Activated CD8-positive, alpha-beta memory T cell treated with anti-CD3 and anti-CD28 coated beads for 36 hours (primary cell): Measurements from ENCODE around the gene FBXW10B. TPM values are rescaled to one million over a fixed set of nuclear protein-coding genes. Genes with fewer than 3 reads are reported as not detected.
"Not testable (repeated sequence)": the region's sequence is repeated elsewhere in the genome, so short reads cannot be mapped to it uniquely, and the experiment has no call there.

Experiments used
- CTCF ChIA-PET: fragments of 350-600 bp; sonication (Branson Sonifier 250); formaldehyde crosslinking; loops from one replicate; lab custom pipeline; 2021; ENCODE audit warnings: antibody characterized with exemption; lab: Charles Lee
- POLR2A ChIA-PET: fragments of 350-600 bp; sonication (Branson Sonifier 250); formaldehyde crosslinking; loops from one replicate; lab custom pipeline; 2021; ENCODE audit warnings: antibody characterized with exemption; lab: Charles Lee
- total RNA-seq, 2 experiments: library from RNA; stranded (reverse); gene quantifications; one replicate each; pipeline ENCODE4 v1.2.3, GENCODE V29; 2021

The FBXW10B gene
- total RNA-seq, 2 experiments from 2014 or later, result 0.46 to 1.0 TPM

DNA sequence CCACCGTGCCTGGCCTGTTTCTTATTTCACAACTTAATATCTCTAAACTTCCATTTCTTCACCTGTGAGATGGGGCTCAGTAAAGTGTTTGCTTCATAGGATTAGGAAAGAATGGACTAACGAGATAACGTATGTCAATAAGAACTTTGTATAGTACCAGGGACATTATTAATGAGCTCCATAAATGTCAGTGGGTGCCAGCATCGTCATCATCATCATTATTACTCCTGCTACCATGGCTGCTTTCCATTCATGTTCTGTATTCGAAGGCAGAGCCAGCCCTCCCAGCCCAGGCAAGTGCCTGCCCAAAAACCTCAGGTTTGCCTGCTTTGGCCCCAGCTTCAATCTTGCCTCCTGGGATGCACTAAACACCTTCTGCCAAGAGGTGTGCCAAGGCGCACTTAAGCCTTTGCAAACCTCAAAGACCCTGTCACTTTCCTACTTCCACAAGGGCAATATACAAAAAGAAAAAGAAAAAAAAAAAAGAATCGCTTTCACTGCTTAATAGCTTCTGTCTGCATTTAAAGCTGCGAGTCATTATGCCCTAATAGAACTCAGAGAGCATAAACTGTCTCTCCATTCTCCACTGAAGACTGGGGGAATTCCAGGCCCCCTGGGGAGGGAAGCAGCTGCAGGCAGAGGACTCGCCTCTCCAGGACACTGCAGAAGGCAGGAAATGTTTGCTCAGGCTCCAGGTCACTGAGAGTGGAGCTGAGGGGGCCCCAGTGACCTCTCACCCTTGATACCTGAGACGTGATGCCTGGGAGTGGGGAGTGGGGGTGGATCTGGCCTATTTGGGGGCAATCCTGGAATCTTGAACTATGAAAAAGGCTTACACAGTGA, 25.8 kb upstream of the FBXW10B start:
- POLR2A ChIA-PET, CTCF ChIA-PET: not testable (repeated sequence)

DNA sequence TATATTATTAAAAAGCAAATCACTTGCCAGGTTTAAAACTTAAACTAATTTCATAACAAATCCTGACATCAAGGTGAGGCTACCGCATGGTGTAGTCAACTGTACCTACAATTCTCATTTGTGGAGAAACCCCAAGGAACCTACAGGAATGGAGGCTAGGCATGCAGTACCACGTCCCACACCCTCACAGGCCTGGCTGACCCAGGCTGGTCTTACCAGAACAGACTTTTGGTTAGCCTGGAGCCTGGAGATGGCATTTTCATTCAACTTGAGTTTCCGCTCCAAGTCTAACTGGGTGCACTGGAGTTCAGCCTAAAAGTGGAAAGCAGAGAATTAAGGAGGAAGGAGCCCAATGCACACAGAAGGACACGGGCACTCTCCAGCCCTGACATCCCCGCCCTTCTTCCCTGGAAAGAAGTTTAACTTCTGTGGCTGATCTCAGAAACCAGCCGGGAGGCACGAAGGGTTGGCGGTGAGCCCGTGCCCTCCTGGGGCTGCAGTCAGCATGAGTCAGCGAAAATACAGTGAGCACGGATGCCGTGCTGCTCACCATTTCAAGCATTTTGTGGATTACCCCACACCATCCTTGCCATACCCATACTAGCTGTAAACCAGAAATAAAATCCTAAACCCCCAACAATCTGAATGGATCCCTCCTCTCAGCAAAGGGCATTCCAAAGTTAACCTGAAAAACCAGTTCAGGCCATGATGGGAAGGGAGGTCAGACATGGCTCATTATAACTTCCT, 23.2 kb upstream of the FBXW10B start:
- CTCF ChIA-PET, POLR2A ChIA-PET: not testable (repeated sequence)

DNA sequence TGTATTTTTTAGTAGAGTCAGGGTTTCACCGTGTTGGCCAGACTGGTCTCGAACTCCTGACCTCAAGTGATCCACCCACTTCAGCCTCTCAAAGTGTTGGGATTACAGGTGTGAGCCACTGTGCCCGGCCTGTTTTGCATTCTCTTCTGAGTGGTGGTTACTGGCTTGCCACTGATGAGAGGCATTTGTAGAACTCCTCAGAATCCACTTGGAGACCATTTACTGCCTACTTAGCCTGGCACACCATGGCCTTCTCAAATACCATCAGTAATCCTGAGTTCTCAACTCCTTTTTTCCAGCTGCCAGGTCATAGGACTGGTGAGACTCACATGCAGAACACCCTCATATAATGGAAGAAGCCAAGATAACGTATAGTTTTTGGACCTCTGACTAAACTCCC, 22.5 kb upstream of the FBXW10B start:
- CTCF ChIA-PET, POLR2A ChIA-PET: not testable (repeated sequence)

DNA sequence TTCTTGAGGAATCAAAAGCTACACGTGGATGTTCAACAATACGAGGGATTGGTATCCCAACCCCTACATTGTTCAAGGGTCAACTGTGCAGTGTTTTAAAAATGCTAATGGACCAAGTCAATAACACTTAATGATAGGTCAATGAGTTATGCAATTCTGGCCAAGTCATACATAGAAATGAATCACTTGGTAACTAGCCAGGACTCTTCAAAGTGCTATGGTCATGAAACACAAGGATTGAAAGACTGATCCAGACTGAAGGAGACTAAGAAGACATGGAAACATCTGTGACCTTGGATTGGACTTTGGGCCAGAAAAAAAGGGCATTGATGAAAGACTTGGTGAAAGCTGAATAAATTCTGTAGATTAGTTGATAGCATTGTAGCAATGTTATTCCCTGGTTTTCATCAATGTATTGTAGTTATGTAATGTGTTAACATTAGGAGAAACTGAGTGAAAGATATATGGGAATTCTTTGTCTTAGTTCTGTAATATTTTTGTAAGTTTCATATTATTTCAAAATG, 11.5 kb upstream of the FBXW10B start:
- CTCF ChIA-PET, POLR2A ChIA-PET: not testable (repeated sequence)

DNA sequence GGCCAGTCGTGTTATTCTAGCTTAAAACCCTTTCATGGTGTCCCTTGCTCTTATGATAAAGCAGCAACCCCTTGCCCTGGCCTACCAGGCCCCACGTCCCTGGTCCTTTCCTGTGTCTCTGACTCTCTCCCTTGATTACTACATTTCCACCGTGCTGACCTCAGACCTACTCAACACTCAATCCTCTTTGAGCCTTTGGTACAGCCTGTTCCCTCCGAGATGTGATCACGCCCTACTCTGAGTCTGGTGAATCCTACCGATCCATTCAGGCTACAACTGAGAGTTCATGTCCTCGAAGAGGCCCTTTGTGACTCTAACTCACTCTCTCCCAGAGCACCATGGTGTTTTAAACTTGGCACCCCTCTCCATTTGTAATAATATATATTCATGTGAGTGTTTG, 10.5 kb upstream of the FBXW10B start:
- CTCF ChIA-PET, POLR2A ChIA-PET: not testable (repeated sequence)

DNA sequence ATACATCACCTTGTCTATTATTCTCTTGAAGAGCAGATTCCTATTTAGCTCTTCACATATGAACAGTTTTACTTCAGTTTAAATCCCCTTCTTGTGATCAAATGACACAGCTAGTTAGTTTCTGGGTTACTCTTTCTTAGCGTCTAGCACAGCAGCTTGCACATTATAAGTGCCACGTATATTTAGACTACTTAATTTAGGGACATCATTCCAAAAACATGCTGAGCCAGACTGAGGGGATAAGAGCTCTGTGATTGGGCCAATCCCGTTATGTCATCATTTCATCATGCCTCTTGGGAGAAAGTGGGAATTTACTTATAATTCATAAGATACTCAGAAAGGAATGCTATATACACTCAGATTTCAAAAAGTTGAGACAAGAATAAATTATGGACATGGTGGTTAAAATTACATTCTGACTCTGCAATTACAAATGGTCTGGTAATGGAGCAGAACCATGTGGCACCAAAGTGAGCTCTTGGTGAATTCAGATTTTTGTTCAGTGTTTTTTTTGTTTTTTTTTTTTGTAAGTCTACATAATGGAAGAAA, 4.2 kb upstream of the FBXW10B start:
- CTCF ChIA-PET, POLR2A ChIA-PET: not testable (repeated sequence)

DNA sequence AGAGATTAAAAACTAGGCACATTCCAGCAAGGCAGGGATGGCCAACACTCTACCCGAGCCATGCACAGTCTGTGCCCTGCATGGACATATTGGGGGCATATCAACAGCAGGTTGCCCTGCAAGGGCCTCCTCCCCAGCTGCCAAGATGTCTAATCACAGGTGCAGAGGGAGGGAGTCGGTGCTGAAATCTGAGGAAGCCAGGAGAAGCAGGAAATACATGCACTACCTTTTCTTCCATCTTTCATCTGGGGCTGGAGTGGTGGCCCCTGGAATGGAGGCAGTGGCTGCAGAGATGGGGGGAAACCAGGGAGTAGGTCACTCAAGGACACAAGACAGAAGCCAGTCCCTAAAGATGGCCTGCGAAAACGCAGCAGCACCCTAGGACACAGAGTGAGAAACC, 3.8 kb upstream of the FBXW10B start:
- CTCF ChIA-PET, POLR2A ChIA-PET: not testable (repeated sequence)

DNA sequence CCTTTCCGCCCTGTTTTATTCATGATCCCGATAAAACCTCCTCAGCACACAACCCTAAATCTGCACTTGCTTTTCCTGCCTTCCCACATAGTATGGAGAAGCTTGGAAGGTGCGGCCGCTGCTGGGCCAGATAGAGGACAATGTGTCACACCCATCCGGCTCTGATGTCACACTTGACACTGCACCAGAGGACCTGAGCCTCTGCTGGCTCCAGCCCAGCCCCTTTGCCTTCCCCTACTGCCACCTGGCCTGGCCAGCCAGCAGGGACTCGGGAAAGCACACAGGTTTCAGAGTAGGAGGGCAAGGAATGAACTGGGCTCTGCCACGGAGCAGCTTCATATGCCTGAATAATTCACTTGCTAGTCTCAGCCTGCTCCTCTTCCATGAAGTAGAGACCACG, 2.6 kb upstream of the FBXW10B start:
- CTCF ChIA-PET, POLR2A ChIA-PET: not testable (repeated sequence)

DNA sequence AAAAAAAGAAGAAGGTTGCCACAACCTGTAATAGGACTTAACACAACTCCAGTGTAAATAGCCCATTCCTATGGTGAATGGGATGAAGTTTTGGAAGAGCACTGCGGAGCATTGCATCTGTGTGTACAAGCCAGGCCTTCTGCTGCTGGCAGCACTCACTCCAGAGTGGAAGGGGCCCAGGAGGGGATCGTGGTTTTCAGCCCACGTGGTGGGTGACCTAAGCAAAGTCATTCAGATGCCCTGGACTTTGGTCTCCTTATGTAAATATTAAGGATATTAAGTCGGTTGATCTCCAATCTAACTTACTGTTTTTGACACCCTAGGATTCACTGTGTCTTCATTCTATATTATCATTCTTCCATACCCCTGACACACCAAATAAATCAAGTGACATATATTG, 2.7 kb downstream of the FBXW10B start:
- CTCF ChIA-PET, POLR2A ChIA-PET: not testable (repeated sequence)

DNA sequence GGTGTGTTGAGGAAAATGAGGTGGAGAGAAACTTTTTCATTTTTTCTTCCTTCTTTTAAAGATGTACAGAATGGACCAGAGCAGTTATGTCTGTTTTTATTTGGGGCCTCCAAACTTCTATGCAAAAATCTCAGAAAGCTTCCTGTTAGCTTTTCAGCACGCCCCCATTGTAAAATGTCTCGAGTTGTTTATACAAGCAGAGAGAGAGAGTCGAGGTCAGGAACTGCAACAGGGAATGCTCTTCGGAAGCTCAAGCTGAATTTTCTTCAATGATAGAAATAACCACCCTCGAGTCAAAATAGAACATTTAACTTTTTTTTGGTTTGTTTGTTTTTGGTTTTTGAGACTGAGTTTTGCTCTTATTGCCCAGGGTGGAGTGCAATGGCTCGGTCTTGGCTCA, 3.7 kb downstream of the FBXW10B start:
- POLR2A ChIA-PET, CTCF ChIA-PET: not testable (repeated sequence)

DNA sequence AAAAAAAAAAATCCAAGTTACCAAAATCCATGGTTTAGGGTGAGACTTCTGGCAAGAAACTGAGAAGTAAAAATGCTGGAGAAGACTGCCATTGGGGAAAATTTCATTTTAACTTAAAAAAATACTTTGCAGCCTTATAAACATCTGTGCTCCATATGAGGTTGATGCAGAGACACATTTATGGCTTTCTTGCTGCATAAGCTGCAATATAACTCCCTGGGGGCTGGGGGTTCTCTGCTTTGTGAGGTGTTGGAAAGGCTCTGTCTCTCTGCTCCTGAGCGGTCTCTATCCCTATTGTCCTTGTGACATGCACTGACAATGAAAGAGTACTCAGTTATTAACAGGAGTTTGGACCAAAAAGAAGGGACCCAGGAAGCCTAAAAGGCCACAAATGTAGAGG, 6.4 kb downstream of the FBXW10B start:
- POLR2A ChIA-PET, CTCF ChIA-PET: not testable (repeated sequence)

DNA sequence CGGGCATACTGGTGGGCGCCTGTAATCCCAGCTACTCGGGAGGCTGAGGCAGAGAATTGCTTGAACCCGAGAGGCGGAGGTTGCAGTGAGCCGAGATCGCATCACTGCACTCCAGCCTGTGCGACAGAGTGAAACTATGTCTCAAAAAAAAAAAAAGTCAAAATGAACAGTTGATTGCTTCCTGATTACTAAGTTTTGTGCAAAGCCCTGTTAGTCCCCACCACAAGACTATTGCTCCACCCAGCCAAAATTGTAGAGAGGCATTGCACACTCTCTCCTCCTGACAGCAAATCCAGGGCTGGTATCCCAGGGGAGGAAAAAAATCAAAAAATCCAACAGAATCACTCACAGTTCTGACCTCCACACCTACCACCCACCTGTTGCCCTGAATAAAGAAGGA, 26.5 kb downstream of the FBXW10B start:
- CTCF ChIA-PET, POLR2A ChIA-PET: not testable (repeated sequence)

DNA sequence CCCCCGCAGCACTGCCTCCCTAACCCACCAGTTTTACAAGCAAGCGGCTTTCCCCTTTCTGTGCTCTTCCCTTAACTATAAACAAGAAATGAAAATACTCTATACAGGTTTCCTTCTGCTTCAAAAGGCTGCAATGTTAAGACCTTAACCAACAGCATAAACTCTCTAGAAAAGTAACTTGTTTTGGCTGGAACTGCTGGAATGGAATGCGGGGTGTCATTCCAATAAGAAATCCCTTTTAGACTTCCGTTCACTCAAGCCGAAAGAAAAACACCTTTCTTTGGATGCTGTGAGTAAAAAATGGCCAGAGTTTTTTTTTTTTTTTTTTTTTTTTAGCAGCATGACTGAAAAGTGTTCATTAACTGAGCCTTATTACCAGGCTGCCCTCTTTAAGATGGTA, 27.5 kb downstream of the FBXW10B start:
- CTCF ChIA-PET, POLR2A ChIA-PET: not testable (repeated sequence)

DNA sequence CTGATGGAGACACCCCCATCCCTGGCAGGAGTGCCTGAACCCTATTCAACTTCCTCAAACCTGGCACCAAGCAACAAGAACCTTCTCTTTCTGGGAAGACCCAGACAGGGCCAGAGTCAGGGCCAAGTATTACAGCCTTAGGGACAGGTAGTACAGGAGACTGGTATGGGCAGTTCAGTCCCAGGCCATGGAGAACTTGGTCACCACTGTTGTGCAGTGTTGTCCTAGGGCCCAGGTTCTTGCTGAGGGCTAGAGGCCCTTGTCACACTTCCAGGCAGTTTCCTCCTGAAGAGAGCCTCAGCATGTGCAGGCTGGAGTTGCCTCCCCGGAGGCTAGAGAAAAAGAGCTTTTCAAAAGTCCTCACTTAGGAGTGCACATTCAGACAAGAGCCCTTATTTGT, 28.7 kb downstream of the FBXW10B start:
- POLR2A ChIA-PET, CTCF ChIA-PET: not testable (repeated sequence)

DNA sequence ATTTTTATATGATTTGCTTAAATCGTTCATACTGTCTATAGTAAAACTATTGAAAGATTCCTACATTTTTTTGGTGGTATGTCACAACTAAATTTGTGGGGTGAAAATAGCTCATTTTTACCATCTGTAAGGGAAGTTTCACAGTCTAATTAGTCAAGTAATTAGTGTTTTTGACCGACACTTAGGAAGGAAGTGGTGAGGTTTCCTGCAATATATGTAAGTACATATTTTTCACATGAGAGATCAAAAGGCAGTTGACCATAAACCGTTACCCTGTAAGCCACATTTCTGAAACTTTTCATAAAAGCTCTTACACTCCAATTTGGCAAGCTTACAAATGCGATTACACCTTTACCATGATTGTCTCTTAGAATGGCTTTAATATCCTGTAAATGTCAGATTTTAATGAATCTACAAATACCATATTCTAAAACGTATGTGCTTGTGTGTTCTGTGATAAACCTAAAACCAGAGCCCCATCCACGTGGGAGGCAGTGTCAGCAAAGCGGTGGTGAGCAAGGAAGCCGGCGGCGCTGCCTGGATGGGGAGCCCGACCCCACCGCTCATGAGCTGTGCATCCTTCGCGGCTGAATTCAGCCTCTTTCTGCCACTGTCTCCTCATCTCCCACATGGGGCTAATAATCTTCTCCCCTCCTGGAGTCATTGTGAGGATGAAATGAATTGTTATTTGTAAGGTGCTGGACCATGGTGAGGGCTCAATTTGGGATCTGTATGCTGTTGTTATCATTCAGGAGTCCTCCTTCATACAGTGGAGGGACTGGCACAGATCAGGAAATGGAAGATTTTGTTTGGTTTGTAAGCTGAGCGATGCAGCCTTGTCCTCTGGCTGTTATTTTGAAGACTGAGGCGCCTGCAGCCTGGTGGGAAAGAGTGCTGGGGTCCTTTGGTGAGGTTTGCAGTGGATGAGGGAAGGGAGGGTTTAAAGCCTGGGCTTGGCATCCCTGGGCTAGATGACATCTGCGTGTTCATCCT, 29.7 kb downstream of the FBXW10B start:
- CTCF ChIA-PET, result not testable (repeated sequence)
- POLR2A ChIA-PET, result interaction anchor here (0.7 kb wide), 1 partner anchor 370 kb away, joined by 4 read pairs; no protein-coding TSS in a partner anchor

DNA sequence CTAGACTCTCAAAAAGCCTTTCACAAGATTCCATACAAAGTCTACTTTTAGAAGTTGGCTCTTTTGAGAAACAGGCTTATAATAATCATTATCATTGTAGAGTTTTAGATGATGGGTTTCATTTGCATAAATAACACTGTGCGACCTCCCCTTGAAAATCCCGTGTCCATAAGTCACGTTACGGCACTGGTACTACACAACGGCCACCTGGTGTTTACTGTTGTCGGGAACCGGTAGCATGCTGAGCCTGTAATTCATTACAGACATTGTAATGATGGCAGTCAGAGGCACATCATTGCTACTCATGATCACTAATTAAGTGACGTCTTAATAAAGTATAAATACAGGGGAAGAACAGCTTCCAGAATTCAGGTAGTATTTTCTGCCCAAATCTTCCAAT, 31.5 kb downstream of the FBXW10B start:
- CTCF ChIA-PET, POLR2A ChIA-PET: not testable (repeated sequence)

DNA sequence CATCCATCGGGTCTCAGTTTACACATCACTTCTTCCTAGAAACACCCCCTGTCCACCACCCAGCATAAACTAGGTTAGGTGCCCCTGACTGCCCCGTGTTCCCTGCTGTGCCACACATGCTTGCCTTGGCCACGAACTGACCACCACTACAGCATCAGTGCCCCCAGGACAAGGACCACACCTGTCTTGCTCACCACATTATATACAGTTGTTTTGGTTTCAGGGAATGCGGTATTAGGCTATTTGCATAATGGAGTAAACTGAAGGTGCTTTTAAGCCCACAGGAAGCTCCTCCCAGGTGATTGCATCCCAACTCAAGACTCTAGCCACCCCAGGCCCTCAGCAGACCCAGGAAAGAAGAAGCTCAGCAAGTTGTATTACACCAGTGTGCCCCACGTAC, 36.2 kb downstream of the FBXW10B start:
- CTCF ChIA-PET, POLR2A ChIA-PET: not testable (repeated sequence)

DNA sequence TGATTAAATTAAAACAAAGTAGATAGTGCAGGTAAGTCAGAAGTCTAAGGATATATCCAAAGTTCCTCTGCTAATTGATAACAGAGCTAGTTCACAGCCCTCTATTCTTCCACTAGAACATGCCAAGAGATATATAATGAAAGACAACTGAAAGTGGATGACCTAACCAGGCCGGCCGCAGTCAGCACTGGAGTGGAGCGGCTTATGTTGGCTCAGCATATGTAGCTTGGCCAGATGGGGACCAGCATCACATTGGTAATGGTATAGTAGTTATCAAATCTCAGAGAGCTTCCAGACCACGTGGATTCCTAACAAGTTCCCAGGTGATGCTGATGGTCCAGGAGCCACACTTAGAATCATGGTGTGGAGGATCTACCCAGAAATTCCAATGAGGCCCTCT, 38.0 kb downstream of the FBXW10B start:
- POLR2A ChIA-PET, CTCF ChIA-PET: not testable (repeated sequence)

DNA sequence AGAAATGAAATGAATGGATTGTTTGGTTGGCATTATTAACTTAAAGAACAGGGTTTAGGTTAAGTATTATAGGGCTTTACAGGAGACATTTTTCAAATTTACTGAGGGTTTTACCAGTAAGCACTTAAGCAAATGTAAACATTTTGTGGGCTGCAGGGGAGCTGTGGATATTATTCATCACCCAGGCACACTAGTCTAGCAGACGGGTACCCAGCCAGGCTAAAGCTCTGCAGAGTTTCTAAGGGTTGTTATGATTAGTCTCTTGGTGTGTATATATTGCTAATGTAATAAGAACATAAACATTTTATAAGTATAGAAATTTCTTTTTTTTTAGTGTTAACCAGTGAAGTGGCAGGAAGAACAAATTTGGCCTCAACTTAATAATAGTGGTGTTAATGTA, 42.7 kb downstream of the FBXW10B start:
- CTCF ChIA-PET, result not testable (repeated sequence)

More for the DNA sequence above, 42.7 kb downstream of the FBXW10B start:
- POLR2A ChIA-PET, result not testable (repeated sequence)
